B cell (primary cell): ENCODE measurements around the gene AEBP1.

ENCODE experiments used
- EZH2 ChIP-seq: IDR thresholded peaks from 2 replicates; pipeline ENCODE4 v1.6.1; 2012; ENCODE audit warnings: borderline replicate concordance, low read depth, mild to moderate bottlenecking, moderate library complexity, low read length; ENCODE audit not compliant: insufficient read depth, poor library complexity, severe bottlenecking
- TF ChIP-seq, protein P1 (sequence below): fragments of 200-600 bp; IDR thresholded peaks from one replicate; pipeline ENCODE4 v1.8.0; 2022; ENCODE audit warnings: antibody characterized with exemption, mild to moderate bottlenecking

DNA sequence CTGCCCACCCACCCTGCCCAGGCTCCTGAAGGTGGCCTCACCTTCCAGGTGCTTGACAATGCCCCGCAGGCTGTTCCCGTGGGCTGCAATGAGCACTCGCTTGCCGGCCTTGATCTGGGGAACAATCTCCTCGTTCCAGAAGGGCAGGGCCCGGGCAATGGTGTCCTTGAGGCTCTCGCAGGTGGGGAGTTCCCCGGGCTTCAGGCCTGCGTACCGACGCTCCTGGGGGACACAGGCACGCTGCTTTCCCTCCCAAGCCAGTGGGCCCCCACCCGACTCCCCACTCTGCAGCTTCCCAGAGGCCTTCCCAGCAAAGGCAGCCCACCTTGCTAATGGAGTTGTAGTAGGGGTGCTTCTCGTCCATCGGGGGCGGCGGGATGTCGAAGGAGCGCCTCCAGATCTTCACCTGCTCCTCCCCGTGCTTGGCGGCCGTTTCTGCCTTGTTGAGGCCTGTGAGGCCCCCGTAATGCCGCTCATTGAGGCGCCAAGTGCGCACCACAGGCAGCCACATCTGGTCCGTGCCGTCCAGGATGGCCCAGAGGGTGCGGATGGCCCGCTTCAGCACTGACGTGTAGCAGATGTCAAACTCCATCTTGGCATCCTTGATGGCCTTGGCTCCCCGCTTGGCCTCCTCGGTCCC is 39.2 kb upstream of the AEBP1 start:
- TF ChIP-seq, protein P1, sequence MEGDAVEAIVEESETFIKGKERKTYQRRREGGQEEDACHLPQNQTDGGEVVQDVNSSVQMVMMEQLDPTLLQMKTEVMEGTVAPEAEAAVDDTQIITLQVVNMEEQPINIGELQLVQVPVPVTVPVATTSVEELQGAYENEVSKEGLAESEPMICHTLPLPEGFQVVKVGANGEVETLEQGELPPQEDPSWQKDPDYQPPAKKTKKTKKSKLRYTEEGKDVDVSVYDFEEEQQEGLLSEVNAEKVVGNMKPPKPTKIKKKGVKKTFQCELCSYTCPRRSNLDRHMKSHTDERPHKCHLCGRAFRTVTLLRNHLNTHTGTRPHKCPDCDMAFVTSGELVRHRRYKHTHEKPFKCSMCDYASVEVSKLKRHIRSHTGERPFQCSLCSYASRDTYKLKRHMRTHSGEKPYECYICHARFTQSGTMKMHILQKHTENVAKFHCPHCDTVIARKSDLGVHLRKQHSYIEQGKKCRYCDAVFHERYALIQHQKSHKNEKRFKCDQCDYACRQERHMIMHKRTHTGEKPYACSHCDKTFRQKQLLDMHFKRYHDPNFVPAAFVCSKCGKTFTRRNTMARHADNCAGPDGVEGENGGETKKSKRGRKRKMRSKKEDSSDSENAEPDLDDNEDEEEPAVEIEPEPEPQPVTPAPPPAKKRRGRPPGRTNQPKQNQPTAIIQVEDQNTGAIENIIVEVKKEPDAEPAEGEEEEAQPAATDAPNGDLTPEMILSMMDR, result no peak
- no peak for TF ChIP-seq EZH2
